Dermis blood vessel endothelial cell (primary cell): ENCODE data around the gene KDM6B. TPM values are rescaled to one million over a fixed set of nuclear protein-coding genes. Genes with fewer than 3 reads are reported as not detected.
"Not testable (repeated sequence)": the region's sequence is repeated elsewhere in the genome, so short reads cannot be mapped to it uniquely, and the experiment has no call there.

ENCODE experiments used
- DNase-seq: peaks from one replicate; pipeline ENCODE4 v3.0.0; 2010
- total RNA-seq: library from RNA; depleted of rRNA; stranded (reverse); fragments of >200 nt; gene quantifications from 2 replicates; pipeline ENCODE4 v1.2.3, GENCODE V29; 2014

Gene KDM6B
- total RNA-seq, result 7.6 and 10.6 TPM in 2 replicates

GRCh38 chr17:7833795-7834541 lies at the start of gene KDM6B:
Gene KDM6B, plus strand, starts transcription at chr17:7834217. Its CDS starts 11,338 bp downstream, at chr17:7845555.
- peak; percentile 94 for DNase-seq

GRCh38 chr17:7786866-7787265 lies 47.2 kb upstream of the KDM6B start:
- DNase-seq, result no peak

GRCh38 chr17:7789131-7789530 lies 44.9 kb upstream of the KDM6B start:
- no peak for DNase-seq

- DNase-seq, result no peak
Observed at GRCh38 chr17:7790150-7790549, 43.9 kb upstream of the KDM6B start.

- DNase-seq, result no peak
Observed at GRCh38 chr17:7792611-7793010, 41.4 kb upstream of the KDM6B start.

GRCh38 chr17:7794075-7794663 lies 39.8 kb upstream of the KDM6B start:
- no peak for DNase-seq

GRCh38 chr17:7797976-7798375 lies 36.0 kb upstream of the KDM6B start:
- no peak for DNase-seq

GRCh38 chr17:7798839-7799238 lies 35.2 kb upstream of the KDM6B start:
- DNase-seq, result no peak

GRCh38 chr17:7803981-7804380 lies 30.0 kb upstream of the KDM6B start:
- DNase-seq, result peak; percentile 51

GRCh38 chr17:7806587-7806986 lies 27.4 kb upstream of the KDM6B start:
- DNase-seq, result no peak

- no peak for DNase-seq
Observed at GRCh38 chr17:7807206-7807605, 26.8 kb upstream of the KDM6B start.

GRCh38 chr17:7809086-7809790 lies 24.8 kb upstream of the KDM6B start:
- DNase-seq, result no peak

- not testable (repeated sequence) for DNase-seq
Observed at GRCh38 chr17:7809791-7810343, 24.1 kb upstream of the KDM6B start.

- no peak for DNase-seq
Observed at GRCh38 chr17:7811251-7811650, 22.8 kb upstream of the KDM6B start.

- no peak for DNase-seq
Observed at GRCh38 chr17:7814969-7815368, 19.0 kb upstream of the KDM6B start.

- DNase-seq, result no peak
Observed at GRCh38 chr17:7816926-7817642, 16.9 kb upstream of the KDM6B start.

GRCh38 chr17:7817643-7817964 lies 16.4 kb upstream of the KDM6B start:
- DNase-seq, result no peak

- no peak for DNase-seq
Observed at GRCh38 chr17:7818026-7818425, 16.0 kb upstream of the KDM6B start.

- DNase-seq, result no peak
Observed at GRCh38 chr17:7818746-7819645, 15.0 kb upstream of the KDM6B start.

GRCh38 chr17:7820231-7820630 lies 13.8 kb upstream of the KDM6B start:
- no peak for DNase-seq

- DNase-seq, result no peak
Observed at GRCh38 chr17:7822126-7822525, 11.9 kb upstream of the KDM6B start.

GRCh38 chr17:7823581-7824001 lies 10.4 kb upstream of the KDM6B start:
- no peak for DNase-seq
